IPS-18c (cell line): ENCODE measurements around the gene UNC45A.
"Not testable (repeated sequence)": the region's sequence is repeated elsewhere in the genome, so short reads cannot be mapped to it uniquely, and the experiment has no call there.

ENCODE experiments used
- H3K4me3 ChIP-seq: 2 replicates; pipeline ENCODE4 v1.7.0; 2013; ENCODE audit warnings: low read depth, mild to moderate bottlenecking, low read length, moderate library complexity; ENCODE audit not compliant: insufficient read depth
- H3K9me3 ChIP-seq: one replicate; pipeline ENCODE4 v1.6.1; 2013; ENCODE audit warnings: mild to moderate bottlenecking, low read length, moderate library complexity; ENCODE audit not compliant: control insufficient read depth, insufficient read depth

UNC45A gene

GRCh38 chr15:90911906-90912769, 22.9 kb upstream of the UNC45A start:
- Histone ChIP-seq H3K4me3 (no peak overlapping the region), H3K9me3 (no peaks in the 10 kb centered on the region)

- Histone ChIP-seq H3K4me3 (no peak overlapping the region), H3K9me3 (no peaks in the 10 kb centered on the region)
Observed at GRCh38 chr15:90912770-90913075, 22.4 kb upstream of the UNC45A start.

GRCh38 chr15:90913398-90913944, 21.6 kb upstream of the UNC45A start:
- no peak overlapping the region for H3K4me3 ChIP-seq
- no peaks in the 10 kb centered on the region for H3K9me3 ChIP-seq

GRCh38 chr15:90914305-90915080, 20.6 kb upstream of the UNC45A start:
- Histone ChIP-seq H3K9me3 (no peaks in the 10 kb centered on the region), H3K4me3 (no peak overlapping the region)

GRCh38 chr15:90915216-90915807, 19.8 kb upstream of the UNC45A start:
- Histone ChIP-seq H3K4me3 (no peak overlapping the region), H3K9me3 (no peaks in the 10 kb centered on the region)

GRCh38 chr15:90915808-90916440, 19.2 kb upstream of the UNC45A start:
- H3K9me3 ChIP-seq, result no peaks in the 10 kb centered on the region
- no peak overlapping the region for H3K4me3 ChIP-seq

- Histone ChIP-seq H3K4me3 (no peak overlapping the region), H3K9me3 (no peaks in the 10 kb centered on the region)
Observed at GRCh38 chr15:90916461-90916860, 18.6 kb upstream of the UNC45A start.

GRCh38 chr15:90917569-90917968, 17.5 kb upstream of the UNC45A start:
- Histone ChIP-seq H3K9me3 (no peaks in the 10 kb centered on the region), H3K4me3 (no peak overlapping the region)

- Histone ChIP-seq H3K4me3 (no peak overlapping the region), H3K9me3 (no peaks in the 10 kb centered on the region)
Observed at GRCh38 chr15:90918034-90918788, 16.9 kb upstream of the UNC45A start.

- Histone ChIP-seq H3K4me3 (no peak overlapping the region), H3K9me3 (no peaks in the 10 kb centered on the region)
Observed at GRCh38 chr15:90918835-90919234, 16.2 kb upstream of the UNC45A start.

GRCh38 chr15:90921887-90922286, 13.2 kb upstream of the UNC45A start:
- no peak overlapping the region for H3K4me3 ChIP-seq
- no peaks in the 10 kb centered on the region for H3K9me3 ChIP-seq

- H3K4me3 ChIP-seq, H3K9me3 ChIP-seq: not testable (repeated sequence)
Observed at GRCh38 chr15:90922712-90923322, 12.3 kb upstream of the UNC45A start.

GRCh38 chr15:90924375-90924774, 10.7 kb upstream of the UNC45A start:
- H3K9me3 ChIP-seq, result no peaks in the 10 kb centered on the region
- no peak overlapping the region for H3K4me3 ChIP-seq

- H3K4me3 ChIP-seq, H3K9me3 ChIP-seq: not testable (repeated sequence)
Observed at GRCh38 chr15:90926766-90927165, 8.3 kb upstream of the UNC45A start.

- not testable (repeated sequence) for H3K9me3 ChIP-seq, H3K4me3 ChIP-seq
Observed at GRCh38 chr15:90928106-90928505, 7.0 kb upstream of the UNC45A start.

- Histone ChIP-seq H3K9me3 (no peaks in the 10 kb centered on the region), H3K4me3 (no peak overlapping the region)
Observed at GRCh38 chr15:90929246-90930019, 5.7 kb upstream of the UNC45A start.
